HG03460 (cell line): ENCODE measurements around the gene NIPBL.
"Not testable (repeated sequence)": the region's sequence is repeated elsewhere in the genome, so short reads cannot be mapped to it uniquely, and the experiment has no call there.

Source experiments
- ATAC-seq: cut with Tn5 transposase; IDR thresholded peaks from one replicate; pipeline ENCODE4 v1.9.1; 2021; ENCODE audit not compliant: unreplicated experiment

Gene NIPBL

DNA sequence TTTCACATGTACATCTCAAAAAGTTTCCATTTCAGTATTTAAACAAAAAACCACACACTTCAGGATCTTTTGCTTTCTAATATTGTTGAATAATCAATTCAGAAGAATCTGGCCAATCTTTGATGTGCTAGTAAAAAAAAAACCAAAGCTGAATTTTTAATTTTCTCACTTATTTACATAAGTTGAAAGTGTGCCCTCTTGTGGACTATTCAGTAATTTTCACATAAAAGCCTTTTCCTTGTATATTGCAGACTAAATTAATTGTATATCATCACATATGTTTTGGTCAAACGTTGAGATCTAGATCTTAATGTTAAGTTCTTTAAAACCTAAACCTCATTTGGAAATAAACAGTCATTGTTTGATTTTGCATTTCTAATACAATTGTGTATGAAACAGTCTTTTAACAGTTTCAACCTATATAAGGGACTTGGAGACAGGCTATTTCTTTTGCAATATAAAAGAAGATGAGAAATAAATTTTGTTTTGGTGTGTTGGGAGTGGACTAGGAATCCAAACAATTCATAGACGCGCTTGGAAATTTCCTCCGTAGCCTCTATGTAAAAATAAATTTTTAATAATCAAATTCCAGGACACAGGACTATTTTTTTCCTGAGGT is 68.1 kb downstream of the NIPBL start:
- ATAC-seq: no peak

DNA sequence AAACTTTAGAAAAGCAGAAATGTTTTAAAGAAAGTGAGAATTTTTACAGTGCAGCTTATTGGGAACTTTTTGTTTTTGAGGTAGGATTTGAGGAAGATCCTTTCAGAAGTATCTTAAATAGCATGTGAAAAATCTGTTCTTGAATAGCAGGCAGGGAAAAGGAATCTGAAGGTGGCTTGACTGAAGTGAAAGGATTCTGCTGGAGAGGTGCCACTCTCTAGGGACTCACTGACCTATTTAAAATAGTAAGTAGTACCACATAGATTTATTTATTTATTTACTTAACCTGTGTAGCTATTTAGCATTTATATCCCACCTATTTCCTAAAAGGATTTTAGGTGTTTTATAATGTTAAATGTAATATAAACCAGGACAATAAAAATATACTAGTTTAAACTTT is 69.1 kb downstream of the NIPBL start:
- no peak for ATAC-seq

DNA sequence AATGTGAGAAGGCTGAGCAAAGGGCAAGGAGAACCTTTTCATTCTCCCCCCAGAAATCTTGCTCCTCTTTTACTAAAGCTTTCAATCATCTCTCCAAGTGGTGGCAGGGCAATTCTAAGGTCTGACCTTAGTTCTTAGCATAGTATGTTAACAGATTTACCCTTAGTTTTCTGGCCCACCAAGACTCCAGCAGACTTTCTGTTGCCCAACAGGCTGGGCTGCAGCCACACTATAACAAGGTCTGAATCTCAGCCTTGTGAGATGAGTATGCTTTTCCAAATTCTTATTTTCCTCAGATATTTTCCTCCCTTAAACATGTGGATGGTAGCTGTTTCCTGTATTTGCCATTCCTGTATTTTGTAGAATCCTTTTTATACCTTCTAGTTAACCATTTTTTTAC is 69.5 kb downstream of the NIPBL start:
- no peak for ATAC-seq

DNA sequence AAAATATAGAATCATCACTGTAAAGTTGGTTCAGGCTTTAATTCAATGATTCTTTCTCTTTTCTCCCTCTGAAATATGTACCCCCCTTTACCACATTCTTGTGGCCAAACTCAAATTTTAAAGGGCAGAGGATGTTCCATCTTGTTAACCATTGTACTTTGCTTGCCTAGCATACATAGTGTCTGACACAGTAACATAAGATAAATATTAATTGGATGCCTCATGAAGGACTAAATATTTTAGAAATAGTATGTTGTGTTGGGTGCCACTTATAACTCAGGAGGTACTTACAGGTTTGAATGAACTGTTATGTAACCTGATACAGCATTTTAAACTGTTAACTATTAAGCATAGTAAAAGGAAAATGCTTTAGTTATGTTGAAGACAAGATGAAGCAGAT is 71.5 kb downstream of the NIPBL start:
- no peak for ATAC-seq

DNA sequence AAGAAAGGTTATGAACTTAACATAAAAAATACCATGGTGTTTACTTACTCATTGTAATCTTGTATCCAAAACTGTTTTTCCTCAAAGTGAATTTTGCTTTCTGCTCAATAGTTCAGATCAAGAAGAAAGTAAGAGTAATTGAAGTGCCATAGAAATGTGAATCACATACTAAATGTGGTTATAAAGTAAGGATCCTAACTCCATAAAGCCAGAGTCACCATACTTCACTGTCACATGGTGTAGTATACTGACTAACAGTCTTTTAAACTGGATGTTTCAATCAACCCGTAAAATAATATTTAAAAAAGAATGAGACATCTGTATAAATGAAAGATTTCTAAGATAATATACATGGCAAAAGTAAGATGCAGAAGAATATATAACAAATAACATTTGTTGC is 72.1 kb downstream of the NIPBL start:
- ATAC-seq: no peak

DNA sequence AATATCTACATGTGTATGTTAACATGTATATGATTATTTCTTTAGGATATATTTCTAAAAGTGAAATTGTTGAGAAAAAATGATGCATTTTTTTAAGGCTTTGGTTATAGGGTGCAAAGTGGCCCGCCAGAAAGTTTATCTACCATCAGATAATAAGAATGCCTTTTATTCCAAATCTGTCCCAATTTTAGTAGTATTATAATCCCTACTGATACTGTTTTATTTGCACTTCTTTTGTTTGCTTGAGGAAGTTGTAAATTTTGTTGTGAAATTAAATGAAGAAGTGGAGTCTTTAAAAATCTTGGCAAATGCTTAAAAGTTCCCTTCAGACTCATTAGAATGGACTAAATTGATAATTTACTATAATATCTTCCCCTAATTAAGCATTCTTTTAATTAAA is 73.0 kb downstream of the NIPBL start:
- ATAC-seq: no peak

DNA sequence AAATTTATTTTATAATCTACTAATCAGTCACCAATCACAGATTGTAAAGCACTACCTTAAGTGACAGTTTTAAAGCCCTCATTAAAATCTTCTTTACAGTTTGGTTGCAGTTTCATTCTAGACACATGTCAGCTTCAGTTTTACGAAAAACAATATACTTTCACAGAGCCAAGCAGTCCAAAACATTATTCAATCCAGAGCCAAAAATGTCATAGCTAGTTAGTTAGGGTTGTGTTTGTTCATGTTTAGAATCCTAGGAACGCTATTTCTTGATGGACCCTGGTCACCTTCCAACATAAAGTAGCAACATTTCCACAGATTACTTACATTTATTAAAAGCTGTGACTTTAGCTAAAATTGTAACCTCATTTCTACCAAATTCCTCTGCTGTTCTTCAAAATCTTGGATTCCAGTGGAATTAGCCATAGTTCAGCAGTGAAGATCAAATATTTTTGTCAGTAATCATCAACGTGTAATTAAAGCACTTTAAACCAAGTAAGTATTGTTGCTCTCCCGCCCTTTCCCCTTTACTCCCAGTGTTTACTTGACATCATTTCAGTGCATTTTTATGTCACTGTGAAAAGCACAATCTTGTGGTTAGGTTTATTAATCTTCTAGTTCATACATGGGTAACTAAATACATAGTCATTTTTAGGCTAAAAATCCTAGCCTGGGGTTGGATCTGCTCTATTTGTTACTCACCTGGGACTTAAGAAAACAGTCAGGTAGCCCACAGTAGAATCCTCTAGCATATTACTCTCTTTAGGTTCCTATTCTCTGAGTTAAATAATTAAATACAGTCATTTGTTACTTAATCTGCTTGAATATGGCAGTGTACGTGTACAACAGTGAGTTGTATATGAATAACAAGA is 74.3 kb downstream of the NIPBL start:
- ATAC-seq: no peak

DNA sequence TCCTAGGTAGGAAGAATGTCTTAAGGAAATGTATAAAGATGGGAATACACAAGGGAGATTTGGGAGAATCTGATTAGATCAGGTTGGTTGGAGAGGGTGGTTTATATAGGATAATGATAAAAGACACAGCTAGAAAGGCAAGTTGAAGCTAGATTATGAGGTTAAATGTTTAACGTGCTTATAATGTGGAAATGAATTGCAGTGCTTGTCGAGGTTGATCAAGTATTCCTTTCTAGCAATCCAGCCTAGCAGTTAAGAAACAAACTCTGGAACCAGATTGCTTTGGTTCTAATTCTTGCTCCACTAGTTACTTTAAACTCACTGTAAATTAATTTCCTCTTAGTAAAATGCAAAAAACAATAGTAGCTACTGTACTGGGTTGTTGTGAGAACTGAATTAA is 76.5 kb downstream of the NIPBL start:
- ATAC-seq: no peak

DNA sequence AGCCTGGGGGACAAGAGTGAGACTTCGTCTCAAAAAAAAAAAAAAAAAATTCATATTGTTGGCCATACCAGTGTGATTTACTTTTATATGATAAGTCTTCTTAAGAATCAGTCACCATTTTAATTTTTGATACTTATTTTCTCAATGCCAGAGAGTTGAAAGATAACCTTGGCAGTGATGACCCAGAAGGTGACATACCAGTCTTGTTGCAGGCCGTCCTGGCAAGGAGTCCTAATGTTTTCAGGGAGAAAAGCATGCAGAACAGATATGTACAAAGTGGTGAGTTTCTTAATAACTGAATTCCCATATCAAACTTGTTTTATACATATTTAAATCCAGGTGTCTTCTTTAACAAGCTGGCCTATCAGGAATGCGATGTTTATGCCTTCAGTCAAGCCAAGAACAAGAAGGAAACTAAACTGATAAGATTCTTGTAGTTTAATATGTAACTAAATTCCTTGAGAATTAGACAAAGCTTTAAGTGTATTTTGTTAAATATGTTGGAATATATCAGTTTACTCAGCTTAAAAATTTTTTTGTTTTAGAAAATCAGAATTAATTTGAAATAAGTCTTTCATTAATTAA is 81.5 kb downstream of the NIPBL start:
- no peak for ATAC-seq

DNA sequence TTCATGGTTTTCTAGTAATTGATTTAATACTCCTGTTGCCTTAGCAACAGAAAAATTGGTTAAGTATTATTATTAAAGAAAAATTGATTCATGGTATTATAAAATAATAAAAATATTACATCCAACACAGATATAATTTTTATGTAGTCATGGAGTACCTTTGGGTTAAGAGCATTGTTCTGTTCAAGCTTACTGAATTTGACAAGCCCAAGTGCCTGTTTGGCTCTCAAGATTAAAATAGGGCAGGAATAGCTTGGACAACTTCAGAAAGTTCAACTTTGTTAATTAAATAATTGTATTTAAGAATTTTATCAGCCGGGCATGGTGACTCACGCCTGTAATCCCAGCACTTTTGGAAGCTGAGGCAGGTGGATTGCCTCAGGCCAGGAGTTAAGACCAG is 82.0 kb downstream of the NIPBL start:
- ATAC-seq: no peak

DNA sequence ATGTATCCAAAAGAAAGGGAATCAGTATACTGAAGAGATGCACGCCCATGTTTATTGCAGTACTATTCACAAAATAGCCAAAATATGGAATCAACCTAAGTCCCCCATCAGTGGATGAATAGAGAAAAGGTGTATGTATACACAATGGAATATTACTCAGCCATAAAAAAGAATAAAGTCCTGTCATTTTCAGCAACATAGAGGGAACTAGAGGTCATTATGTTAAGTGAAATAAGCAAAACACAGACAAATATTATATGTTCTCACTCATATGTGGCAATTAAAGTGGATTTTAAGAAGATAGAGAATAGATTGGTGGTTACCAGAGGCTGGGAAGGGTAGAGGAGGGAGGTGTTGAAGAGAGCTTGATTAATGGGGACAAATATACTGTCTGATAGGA is 88.6 kb downstream of the NIPBL start:
- ATAC-seq: no peak

DNA sequence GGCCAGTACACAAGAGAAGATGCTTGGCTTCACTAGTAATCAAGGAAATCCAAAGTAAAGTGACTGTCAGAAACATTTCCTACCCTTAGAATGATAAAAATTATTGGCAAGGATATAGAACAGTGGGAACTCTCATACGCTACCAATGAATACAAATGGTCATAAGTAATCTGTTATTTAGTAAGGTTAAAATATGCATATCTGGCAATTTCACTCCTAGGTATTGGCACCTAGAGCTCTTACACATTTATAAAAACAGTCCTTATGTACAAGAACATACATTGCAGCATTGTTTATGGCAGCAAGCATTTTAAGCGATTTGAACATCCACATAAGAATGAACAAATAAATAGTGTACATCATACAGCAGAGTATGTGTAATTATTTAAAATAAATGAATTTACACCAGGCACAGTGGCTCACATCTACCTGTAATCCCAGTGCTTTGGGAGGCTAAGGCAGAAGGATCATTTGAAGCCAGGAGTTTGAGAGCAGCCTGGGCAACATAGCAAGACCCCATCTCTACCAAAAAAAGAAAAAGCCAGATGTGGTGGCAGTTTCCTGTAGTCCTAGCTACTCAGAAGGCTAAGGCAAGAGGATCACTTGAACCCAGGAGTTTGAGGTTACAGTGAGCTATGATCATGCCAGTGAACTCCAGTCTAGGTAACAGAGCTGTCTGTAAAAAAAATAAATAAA is 93.3 kb downstream of the NIPBL start:
- ATAC-seq: no peak

DNA sequence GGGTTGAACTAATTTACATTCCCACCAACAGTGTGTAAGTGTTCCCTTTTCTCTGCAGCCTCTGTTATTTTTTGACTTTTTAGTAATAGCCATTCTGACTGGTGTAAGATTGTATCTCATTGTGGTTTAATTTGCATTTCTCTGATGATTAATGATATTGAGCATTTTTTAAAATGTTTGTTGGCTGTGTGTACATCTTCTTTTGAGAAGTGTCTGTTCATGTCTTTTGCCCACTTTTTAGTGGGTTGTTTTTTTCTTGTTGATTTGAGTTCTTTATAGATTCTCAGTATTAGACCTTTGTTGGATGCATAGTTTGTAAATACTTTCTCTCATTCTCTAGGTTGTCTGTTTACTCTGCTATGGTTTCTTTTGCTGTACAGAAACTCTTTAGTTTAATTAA is 101.6 kb downstream of the NIPBL start:
- ATAC-seq: no peak

DNA sequence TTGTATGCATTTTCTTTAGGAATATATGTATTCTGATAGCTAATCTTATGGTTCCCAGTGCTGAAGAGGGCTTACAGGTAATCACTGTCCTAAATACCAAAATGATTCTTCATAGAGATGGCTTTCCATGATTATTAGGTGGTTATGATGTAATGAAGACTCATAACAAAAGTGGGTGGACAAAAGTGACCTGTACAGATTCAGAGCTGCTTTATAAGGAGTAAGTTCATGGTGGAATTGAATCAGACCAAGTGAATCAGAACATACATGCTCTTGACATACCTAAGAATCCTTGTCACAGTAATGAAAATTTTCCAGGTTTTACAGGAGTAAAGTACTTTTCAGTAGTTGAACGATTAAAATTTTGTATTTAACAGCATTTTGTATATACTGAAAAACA is 105.6 kb downstream of the NIPBL start:
- no peak for ATAC-seq

DNA sequence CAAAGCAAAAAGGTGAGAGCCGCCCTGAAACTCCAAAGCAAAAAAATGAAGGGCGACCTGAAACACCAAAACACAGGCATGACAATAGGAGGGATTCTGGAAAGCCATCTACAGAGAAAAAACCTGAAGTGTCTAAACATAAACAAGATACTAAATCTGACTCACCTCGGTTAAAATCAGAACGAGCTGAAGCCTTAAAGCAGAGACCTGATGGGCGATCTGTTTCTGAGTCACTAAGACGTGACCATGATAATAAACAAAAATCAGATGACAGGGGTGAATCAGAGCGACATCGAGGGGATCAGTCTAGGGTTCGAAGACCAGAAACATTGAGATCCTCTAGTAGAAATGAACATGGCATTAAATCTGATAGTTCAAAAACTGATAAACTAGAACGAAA is 108.8 kb downstream of the NIPBL start:
- no peak for ATAC-seq

DNA sequence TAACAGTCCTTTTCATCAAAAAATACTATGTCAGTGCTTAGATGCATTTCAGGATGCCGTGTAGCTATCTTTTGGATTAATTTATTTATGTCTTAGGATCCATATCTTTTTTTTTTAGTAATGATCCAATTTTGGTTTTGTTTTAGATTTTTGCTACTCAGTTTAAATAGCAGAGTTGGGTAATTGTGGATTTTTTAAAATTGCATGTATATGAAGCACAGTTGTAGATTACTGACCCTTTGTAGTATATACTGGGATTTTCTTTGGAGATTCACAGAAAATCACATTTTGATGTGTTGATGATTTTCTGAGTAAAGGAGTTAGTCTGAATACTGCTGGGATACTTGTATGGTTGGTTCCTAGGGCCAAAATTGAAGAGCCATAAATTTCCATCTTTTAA is 111.8 kb downstream of the NIPBL start:
- ATAC-seq: no peak

DNA sequence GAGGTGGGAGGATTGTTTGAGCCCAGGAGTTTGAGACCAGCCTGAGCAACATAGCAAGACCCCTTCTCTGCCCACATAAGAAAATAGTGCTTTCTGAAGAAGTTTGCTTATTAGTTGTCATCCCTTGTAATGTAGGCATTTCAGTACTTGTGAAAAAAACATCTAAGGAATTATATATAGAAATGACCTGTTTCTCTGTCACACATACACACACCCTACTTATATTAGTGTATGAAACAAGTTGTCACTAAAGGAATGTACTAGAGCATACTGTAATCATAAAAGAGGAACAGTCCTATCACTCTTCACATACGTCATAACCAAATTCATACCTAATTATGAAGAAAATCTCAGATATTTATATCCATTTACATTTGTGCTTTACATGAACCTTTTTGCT is 122.0 kb downstream of the NIPBL start:
- no peak for ATAC-seq

DNA sequence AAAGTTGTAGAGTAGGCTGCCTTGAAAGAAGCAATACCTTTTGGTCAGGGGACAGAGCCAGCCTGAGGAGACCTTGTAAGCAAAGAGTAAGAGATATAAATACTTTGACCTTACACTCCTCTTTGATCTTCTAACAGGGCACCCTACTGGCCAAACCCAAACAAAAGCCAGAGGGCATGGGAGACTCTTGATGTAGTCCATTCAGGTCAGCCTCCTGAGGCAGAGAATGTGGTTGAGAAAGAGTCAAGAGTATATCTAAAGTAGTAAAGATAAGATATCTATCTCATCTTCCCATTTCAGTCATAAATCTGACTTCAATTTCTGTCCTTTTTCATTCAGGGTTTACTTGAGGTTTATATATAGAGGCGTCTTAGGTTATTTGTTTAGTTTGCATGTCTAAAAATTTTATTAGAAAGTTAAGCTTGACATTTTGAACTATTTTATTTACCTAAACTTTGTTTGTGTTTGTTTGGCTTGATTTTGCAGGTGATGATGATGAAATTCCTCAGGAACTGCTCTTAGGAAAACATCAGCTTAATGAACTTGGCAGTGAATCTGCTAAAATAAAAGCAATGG is 125.7 kb downstream of the NIPBL start:
- no peak for ATAC-seq

DNA sequence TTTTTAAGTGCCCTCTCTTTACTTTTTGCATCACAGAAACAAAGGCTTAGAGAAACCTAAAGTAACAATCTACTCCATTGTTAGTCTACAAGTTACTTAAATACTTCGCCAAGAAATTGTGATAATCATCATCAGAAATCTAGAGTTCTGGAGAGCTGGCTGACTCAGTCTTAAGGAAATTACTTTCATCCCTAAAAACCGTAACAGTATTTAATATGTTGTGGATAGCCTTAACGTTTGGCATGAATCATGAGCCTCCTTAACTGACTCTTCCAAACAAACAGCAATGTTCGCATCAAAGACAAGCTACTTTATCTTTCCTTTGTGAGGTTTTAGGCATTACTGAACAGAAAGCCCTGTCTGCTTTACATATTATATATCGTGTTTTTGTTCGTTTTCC is 128.7 kb downstream of the NIPBL start:
- no peak for ATAC-seq

DNA sequence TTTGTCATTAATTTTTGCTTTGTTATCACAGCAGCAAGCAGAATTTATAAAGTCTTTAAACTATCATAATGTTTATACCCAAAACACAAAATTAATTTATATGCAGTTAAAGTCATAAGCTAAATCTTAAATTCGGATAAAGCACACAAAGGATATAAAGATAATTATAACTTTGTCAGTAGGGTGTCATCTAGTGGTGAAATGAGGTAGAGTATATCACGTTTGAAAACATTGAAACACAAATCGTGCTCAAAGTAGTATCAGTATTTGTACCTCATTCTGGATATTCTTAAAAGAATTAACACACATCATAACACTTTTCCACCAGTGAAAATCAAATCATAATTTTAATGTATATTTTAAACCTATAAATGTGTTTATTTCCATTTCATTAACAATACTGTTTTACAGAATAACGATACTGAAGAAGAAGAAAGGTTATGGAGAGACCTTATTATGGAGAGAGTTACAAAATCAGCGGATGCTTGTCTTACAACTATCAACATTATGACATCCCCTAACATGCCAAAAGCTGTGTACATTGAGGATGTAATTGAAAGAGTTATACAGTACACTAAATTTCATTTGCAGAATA is 129.5 kb downstream of the NIPBL start:
- ATAC-seq: no peak

DNA sequence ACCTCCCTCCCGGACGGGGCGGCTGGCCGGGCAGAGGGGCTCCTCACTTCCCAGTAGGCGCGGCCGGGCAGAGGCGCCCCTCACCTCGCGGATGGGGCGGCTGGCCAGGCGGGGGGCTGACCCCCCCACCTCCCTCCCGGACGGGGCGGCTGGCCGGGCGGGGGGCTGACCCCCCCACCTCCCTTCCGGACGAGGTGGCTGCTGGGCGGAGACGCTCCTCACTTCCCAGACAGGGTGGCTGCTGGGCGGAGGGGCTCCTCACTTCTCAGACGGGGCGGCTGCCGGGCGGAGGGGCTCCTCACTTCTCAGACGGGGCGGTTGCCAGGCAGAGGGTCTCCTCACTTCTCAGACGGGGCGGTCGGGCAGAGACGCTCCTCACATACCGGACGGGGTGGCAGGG is 136.6 kb downstream of the NIPBL start:
- ATAC-seq: not testable (repeated sequence)
